DMS 273 treated with DMSO at 0.1 percent for 48 hours (cell line): Measurements from ENCODE around the gene SCO2.

Experiments
- DNase-seq: peaks from one replicate; lab custom pipeline; 2025; lab: John Stamatoyannopoulos, UW

SCO2 gene

GRCh38 chr22:50531962-50532674 lies 6.7 kb upstream of the SCO2 start:
- no peak for DNase-seq

DNA sequence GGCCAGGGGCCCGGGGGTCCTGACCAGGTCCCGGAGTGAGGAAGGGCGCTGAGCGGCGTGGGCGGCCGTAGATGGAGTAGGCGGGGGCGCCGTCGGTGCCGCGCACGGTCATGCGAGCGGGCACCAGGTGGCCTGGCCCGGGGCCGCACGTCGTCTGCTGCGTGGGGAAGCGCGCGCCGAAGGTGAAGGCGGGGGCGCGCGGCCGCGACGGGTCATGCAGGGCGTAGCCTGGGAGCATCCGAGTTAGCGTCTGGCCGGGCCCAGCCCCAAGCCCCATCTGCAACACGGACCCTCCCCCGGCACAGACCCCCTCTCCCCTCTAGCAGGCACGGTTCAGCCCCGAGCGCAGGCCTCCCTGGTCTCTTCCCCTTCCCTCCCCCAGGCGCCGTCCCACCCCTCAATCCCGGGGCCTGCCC lies 6.2 kb upstream of the SCO2 start:
- no peak for DNase-seq

DNA sequence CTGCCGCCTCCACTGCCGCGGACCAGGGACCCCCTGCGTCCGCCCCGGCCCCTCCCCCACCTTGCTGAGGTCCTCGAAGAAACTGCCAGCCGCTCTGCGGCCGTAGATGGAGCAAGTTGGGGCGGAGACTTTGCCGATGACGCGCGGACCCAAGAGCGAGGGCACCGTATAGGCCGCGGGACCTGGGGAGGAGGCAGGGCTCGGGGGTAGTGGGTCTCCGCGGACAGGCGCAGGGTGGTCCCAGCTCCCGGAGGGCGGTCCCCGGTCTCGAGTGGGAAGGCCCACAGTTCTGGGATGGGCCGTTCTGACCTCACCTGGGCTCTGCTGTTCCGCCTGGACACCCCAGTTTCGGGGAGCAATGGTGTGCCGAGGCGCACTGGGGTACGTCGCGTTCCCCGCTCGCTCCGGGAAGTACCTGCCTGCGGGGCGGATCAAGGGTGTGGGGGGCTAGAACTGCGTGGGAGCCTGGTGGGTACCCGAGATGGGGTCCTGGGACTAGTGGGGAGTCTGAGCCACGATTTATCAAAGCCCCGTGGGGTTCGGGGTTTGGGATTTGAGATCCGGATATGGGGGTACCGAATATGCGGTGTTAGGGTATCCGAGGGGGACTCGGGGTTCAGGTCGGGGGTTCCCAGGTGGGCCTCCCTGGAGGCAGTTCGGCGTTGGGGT lies 5.6 kb upstream of the SCO2 start:
- DNase-seq: no peak

DNA sequence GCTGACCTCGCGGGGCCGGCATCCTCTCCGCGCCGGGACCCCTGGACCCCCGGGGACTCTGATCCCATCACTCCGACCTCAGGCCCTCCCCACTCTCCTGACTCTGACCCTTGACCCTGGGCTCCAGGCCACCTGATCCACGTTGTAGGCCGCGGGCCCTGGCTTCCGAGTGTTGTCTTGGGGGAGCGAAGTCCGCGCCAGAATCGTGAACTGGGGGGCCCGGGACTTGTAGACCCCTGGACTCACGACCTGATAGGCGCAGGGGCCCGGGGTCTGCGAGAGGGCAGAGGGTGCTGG lies 5.1 kb upstream of the SCO2 start:
- no peak for DNase-seq

DNA sequence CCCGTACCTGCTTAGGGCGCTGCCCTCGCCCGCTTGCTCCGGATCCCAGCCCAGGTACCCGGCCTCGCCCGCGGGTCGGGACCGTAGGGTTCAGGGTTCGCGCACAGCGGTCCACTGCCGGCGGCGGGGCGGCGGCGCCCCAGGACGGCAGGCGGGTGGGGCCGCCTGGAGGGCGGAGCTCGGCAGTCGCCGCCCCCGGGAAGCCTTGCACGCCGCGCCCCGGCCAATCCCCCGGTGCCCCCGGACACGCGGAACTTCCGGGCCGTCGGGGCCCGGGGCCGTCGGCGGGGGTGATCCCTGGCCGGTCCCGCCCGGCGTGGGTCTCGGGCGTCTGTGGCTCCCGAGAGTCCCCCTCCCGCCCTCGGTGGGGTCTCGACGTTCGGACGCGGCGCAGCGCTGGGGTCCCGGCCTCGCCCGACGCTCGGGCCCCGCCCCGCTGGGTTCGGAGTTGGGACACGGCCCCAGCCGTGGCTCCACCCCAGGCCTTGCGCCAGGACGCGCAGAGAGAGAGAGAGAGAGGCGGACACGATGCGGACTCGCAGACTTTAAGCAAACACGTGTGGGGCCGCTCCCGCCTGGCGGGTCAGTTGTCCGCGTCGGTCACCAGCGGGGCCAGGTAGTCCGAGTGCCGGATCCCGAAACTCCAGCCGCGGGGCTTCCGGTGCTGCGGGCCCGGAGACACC lies 4.6 kb upstream of the SCO2 start, which contains the start of gene TYMP:
TSS of gene TYMP (minus strand) at position 116 of the 683 bp plus-strand sequence. CDS start 303 bp downstream, outside the sequence.
- no peak for DNase-seq

DNA sequence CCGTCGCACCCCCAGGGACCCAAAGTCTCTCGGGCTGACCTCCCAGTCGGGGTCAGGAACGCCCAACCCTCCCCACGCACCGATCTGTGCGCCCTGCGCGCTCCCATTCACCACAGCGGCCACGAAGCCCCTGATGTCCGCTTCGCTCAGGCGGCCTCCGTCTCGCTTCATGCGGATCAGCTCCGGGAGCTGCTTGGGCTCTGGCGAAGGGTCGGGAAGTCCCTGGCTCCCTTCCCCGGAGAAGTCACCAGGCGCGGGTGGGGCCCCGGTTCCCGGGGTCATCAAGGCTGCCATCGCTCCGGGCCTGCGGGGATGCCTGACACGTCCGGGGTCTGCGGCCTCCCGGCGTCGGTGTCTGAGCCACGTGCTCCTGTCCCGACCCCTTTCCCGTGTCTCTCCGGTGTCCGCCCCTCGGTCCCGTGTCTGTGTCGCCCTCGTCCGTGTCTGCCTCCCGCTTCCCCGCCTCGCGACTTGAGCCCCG lies 4.1 kb upstream of the SCO2 start:
- no peak for DNase-seq

DNA sequence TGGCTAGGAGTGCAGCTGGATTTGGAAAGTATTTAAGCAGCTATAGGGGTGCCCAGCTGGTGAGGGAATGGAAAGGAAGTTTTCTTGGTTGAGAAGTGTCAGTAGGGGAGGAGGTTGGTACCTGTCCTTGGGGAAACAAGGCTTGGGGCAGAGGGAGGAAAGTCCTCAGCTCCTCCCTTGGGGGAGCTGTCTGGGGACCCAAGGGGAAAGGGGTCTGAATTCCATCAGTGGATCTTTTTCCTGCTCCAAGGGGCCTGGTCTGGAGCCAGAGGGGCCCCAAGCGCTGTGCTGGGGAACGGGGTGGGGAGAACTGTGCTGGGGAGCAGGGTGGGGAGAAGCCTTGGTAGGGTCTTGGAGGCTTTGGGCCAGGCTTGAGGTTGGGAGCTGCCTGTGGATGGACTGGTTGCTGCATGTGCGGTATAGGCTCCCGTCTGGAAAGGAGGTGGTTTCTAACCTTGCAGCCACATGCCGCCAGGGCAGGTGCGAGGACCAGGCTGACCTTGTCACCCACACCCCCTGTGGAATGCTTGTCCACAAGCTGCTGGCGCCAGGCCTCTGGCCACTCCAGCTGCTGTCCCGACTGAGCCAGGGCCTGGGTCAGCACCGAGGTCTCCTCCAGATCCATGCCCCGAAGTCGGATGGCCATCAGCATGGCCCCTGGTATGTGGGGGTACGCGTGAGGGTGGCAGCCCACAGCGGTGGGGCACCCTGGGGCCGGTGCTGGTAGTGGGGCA lies 3.5 kb upstream of the SCO2 start:
- DNase-seq: no peak

DNA sequence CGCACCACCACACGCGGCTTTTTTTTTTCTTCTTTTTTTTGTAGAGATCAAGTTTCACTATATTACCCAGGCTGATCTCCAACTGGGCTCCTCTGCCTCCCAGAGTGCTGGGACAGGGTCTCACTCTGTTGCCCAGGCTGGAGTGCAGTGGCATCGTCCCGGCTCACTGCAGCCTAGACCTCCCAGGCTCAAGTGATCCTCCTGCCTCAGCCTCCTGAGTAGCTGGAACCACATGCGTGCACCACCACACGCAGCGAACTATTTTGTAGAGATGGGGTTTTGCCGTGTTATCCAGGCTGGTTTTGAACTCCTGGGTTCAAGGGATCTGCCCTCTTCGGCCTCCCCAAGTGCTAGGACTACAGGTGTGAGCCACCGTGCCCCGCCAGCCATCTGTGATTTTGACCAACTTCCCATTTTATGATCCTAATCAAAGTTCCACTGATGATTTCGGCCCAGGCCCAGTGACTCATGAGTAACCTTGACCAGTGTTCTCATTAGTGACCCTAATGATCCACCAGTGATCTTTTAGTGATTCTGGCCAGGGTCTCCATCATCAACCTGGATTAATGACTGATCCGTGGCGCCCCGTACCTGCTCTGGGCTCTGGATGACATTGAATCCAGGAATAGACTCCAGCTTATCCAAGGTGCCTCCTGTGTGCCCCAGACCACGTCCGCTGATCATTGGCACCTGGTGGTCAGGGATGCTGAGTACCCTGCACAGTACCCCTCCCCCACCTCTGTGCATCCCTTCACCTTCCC lies 2.7 kb upstream of the SCO2 start:
- no peak for DNase-seq

DNA sequence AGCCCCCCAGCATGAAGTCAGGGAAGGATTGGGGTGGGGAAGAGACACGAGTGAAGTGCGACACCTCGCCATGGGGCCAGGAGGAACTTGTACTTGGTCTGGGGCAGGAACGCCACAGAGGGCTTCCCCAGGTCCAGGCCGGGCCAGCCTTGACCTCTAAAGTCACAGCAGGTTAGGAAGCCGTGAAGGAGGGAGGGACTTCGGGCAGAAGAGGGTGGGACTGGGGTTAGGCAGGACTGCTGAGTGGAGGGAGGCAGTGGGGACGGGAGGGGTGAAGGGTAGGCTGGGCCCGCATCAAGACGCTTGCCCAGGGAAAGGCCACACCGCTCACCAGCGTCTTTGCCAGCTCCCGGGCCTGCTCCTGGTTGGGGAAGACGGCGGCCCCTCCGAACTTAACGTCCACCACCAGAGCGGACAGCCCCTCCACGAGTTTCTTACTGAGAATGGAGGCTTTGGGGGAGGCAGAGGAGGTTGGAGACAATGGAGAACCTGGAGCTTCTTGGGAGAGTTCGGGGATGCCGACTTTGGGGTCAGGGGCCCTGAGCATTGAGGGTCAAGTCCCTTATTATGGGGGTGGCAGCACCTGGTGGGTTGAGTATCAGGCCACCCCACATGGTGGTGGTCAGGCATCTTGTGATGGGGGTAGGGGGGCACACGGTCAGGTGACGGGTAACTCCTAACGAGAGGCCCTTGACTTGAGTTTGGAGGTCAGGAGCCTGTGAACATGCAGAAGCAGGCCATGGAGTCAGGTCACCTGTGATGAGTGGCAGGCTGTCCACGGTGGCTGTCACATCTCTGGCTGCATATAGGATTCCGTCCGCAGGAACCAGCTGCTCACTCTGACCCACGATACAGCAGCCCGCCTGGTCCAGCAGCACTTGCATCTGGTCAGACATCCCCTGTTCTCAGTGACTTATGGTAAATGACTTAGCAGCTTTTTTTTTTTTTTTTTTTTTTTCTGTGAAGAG lies 1.7 kb upstream of the SCO2 start:
- no peak for DNase-seq

- peak; percentile 33 for DNase-seq
Measured at GRCh38 chr22:50526108-50526833, 873 bp upstream of the SCO2 start.

DNA sequence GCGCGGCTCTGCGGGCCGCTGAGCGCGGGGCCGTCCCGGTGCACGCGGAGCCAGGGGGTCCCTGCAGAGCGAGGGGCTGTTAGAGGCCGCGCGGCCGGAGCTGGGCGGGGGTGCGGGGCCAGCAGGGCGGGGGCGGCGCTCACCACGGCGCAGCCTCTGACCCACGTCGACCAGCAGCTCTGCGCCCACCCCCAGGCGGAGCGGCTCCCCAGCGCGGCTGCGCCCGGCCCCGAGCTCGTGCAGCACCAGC lies 385 bp upstream of the SCO2 start:
- no peak for DNase-seq

GRCh38 chr22:50524676-50525103 lies 708 bp downstream of the SCO2 start:
- no peak for DNase-seq

DNA sequence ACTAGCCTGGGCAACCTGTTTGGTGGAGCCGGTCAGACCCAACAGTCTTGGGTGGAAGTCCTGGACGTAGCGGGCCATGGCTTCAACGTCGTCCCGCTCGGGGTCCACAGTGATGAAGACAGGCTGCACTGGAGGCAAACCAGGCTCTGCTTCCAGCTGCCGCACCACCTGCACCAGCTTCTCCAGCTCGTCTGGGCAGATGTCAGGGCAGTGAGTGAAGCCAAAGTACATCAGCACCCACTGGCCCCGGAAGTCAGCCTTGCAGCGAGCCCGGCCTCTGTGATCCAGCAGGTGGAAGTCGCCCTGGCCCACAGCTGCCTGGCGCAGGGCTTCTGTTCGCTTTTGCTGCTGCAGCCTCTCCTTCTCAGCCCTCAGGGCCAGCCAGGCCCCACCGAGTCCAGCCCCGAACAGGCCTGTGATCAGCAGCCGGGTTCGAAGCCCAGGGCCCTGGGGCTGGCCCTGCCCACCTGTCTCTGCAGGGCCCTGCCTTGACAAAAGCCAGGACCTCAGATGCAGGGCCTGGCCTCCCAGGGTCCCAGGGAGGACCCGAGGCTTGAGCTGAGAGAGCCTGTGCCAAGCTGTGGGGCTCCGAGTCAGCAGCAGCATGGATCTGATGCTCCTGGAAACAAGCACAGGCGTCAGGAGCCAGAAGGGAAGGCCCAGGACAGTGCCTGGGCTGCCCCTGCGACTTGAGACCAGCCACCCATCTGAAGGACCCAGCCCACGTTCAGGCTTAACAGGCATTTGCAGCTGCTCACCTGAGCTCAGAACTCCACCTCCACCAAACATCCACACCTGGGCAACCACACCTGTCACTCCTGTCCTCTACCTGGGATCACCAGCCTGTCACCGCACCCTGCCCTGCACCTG lies 1.4 kb downstream of the SCO2 start:
- no peak for DNase-seq

GRCh38 chr22:50523458-50523805 lies 2.0 kb downstream of the SCO2 start:
- DNase-seq: no peak

DNA sequence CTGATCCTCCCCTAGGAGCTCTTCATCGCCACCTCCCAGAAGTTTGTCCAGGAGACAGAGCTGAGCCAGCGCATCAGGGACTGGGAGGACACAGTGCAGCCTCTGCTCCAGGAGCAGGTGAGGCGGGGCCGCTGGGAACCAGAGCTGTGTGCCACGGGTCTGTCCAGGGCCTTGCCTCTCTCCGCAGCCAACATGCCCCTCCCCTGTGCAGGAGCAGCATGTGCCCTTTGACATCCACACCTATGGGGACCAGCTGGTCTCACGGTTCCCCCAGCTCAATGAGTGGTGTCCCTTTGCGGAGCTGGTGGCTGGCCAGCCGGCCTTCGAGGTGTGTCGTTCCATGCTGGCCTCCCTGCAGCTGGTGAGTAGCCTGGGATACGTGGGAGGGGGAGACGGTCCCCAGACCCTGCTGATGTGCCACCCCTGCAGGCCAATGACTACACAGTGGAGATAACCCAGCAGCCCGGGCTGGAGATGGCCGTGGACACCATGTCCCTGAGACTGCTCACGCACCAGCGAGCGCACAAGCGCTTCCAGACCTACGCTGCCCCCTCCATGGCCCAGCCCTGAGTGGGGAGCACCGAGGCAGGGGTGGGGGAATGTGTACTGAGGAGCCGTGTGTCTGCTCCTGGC lies 2.5 kb downstream of the SCO2 start:
- no peak for DNase-seq

GRCh38 chr22:50522208-50522805 lies 3.1 kb downstream of the SCO2 start:
- no peak for DNase-seq

- DNase-seq: no peak
Measured at GRCh38 chr22:50521710-50522109, 3.7 kb downstream of the SCO2 start.

GRCh38 chr22:50520826-50521453 lies 4.5 kb downstream of the SCO2 start:
- no peak for DNase-seq
